NT2/D1 (cell line): ENCODE data around the gene HIP1R.

Experiments
- SUZ12 ChIP-seq: IDR thresholded peaks from 2 replicates; pipeline ENCODE4 v1.6.1; 2011; ENCODE audit not compliant: insufficient read length, insufficient read depth; ENCODE audit errors: extremely low read depth
- YY1 ChIP-seq: IDR thresholded peaks from 2 replicates; pipeline ENCODE4 v1.6.1; 2011; ENCODE audit not compliant: insufficient read length, insufficient read depth
- ZNF274 ChIP-seq: IDR thresholded peaks from 2 replicates; pipeline ENCODE4 v1.6.1; 2011; ENCODE audit warnings: mild to moderate bottlenecking, low read depth, low read length

- TF ChIP-seq SUZ12, result no peak
- no peak for TF ChIP-seq YY1
- TF ChIP-seq ZNF274, result no peak
Measured at GRCh38 chr12:122852336-122853275, 17.3 kb downstream of the HIP1R start.
